Calu3 (cell line): ENCODE results near the gene LCN10. TPM values are rescaled to one million over a fixed set of nuclear protein-coding genes. Genes with fewer than 3 reads are reported as not detected.

Experiments
- BruUV-seq: library from RNA; stranded (reverse); fragments of 400-500 nt; replicated peaks from 2 replicates; lab custom pipeline; 2021; lab: Mats Ljungman, UMichigan
- CTCF ChIA-PET: fragments of 300-600 bp; sonication (Branson Sonifier 250); formaldehyde crosslinking; loops from one replicate; lab custom pipeline; 2022; ENCODE audit warnings: antibody characterized with exemption; lab: Charles Lee
- DNase-seq: peaks from one replicate; pipeline ENCODE4 v3.0.0; 2022
- H3K27ac Mint-ChIP-seq: one replicate; pipeline ENCODE4 v1.8.0; 2022; ENCODE audit warnings: mixed read lengths; ENCODE audit not compliant: unreplicated experiment
- H3K27me3 Mint-ChIP-seq: one replicate; pipeline ENCODE4 v1.8.0; 2022; ENCODE audit warnings: mixed read lengths; ENCODE audit not compliant: unreplicated experiment
- H3K36me3 Mint-ChIP-seq: one replicate; pipeline ENCODE4 v1.8.0; 2022; ENCODE audit warnings: mild to moderate bottlenecking, moderate library complexity, mixed read lengths; ENCODE audit not compliant: insufficient read depth, unreplicated experiment
- H3K4me1 Mint-ChIP-seq: one replicate; pipeline ENCODE4 v1.8.0; 2022; ENCODE audit warnings: mild to moderate bottlenecking, low read depth, mixed read lengths; ENCODE audit not compliant: unreplicated experiment
- H3K4me3 Mint-ChIP-seq: one replicate; pipeline ENCODE4 v1.8.0; 2022; ENCODE audit warnings: mild to moderate bottlenecking, low read depth, moderate library complexity, mixed read lengths; ENCODE audit not compliant: unreplicated experiment
- H3K9me3 Mint-ChIP-seq: one replicate; pipeline ENCODE4 v1.8.0; 2022; ENCODE audit warnings: low read depth, mixed read lengths; ENCODE audit not compliant: unreplicated experiment
- intact Hi-C: fragments of 100-400 bp; cut with micrococcal nuclease; formaldehyde crosslinking; loops from one replicate; pipeline ENCODE4 v1.10.0; 2022; ENCODE audit not compliant: unreplicated experiment
- total RNA-seq: library from RNA; stranded (reverse); gene quantifications from 2 replicates; pipeline ENCODE4 v1.2.3, GENCODE V29; 2022
- TF ChIP-seq, protein P1 (sequence below): fragments of 200-600 bp; IDR thresholded peaks from one replicate; pipeline ENCODE4 v1.8.0; 2022; ENCODE audit warnings: antibody characterized with exemption; ENCODE audit not compliant: unreplicated experiment

Gene LCN10
- total RNA-seq, 1 experiment from 2014 or later: 0.33 TPM

DNA sequence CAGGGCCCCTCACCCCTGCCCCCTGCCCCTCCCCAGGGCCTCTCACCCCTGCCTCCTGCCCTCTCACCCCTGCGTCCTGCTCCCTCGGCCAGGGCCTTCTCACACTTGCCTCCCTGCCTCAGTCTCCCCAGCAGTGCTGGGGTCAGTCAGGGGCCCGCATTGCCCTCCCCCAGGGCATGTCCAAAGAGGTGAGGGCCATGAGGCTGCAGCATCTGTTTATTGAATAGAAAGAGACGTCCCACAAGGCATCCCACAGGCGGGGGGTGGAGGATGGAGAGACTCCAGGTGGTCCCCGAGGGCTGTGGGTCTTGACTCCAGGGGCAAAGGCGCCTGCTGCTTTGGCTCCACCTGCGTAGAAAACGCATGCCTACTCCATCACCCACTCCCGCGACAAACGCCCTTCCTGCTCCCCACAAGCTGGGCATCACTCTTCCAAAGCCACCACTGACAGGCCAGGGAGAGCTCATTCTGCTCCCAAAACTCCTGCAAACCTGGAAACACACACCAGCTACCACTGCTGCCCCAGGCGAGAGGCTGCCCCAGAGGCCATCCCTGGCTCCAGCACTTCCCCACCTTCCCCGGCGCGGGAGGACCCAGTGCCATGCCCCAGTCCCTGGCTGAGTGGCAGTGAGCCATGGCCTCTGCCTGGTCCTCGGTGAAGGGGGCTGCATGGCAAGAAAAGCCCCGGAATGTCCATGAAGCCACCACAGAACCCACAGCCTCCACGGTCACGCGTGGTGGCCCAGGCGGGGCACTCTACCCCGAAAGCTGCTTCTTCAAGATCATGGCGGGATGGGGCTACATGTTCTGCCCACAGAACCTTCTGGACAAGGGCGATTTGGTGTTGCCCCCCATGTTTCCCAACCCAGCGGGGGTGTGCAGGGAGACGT, 16.9 kb upstream of the LCN10 start:
- no peaks in the 10 kb centered on the region for H3K9me3 Mint-ChIP-seq
- BruUV-seq: no TSS peak
- intact Hi-C loops: no loop called here
- DNase-seq: no peak
- TF ChIP-seq, protein P1, sequence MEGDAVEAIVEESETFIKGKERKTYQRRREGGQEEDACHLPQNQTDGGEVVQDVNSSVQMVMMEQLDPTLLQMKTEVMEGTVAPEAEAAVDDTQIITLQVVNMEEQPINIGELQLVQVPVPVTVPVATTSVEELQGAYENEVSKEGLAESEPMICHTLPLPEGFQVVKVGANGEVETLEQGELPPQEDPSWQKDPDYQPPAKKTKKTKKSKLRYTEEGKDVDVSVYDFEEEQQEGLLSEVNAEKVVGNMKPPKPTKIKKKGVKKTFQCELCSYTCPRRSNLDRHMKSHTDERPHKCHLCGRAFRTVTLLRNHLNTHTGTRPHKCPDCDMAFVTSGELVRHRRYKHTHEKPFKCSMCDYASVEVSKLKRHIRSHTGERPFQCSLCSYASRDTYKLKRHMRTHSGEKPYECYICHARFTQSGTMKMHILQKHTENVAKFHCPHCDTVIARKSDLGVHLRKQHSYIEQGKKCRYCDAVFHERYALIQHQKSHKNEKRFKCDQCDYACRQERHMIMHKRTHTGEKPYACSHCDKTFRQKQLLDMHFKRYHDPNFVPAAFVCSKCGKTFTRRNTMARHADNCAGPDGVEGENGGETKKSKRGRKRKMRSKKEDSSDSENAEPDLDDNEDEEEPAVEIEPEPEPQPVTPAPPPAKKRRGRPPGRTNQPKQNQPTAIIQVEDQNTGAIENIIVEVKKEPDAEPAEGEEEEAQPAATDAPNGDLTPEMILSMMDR: no peak
- H3K27ac Mint-ChIP-seq: no peak overlapping the region
- H3K27me3 Mint-ChIP-seq: peaks cover 23% of the 10 kb centered on the region
- H3K4me3 Mint-ChIP-seq: no peak overlapping the region
- CTCF ChIA-PET: no interaction called here
- no peaks in the 10 kb centered on the region for H3K36me3 Mint-ChIP-seq
- H3K4me1 Mint-ChIP-seq: no peaks in the 10 kb centered on the region

DNA sequence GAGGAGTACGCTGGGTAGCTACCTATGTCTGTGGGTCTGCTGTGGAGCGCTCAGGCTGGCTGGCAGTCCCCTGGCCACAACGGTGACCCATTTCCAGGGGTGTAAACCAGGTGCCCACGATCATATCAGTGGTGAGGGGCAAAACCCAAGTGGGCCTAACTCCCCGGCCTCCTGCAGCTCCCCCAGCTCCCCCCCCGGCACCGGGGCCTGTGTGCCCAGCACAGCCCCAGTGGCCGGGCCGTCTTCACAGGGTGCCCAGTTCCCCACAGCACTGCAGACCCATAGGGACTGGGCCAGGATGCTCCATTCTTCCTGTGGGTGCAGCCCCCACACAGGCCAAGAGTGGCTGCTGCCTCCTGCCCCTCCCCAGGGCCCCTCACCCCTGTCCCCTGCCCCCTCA, 16.3 kb upstream of the LCN10 start:
- no peak overlapping the region for H3K4me3 Mint-ChIP-seq
- no peaks in the 10 kb centered on the region for H3K9me3 Mint-ChIP-seq
- H3K27ac Mint-ChIP-seq: no peak overlapping the region
- CTCF ChIA-PET: no interaction called here
- H3K36me3 Mint-ChIP-seq: no peaks in the 10 kb centered on the region
- intact Hi-C loops: no loop called here
- H3K27me3 Mint-ChIP-seq: peaks cover 23% of the 10 kb centered on the region
- no TSS peak for BruUV-seq
- H3K4me1 Mint-ChIP-seq: no peaks in the 10 kb centered on the region
- TF ChIP-seq, protein P1: no peak
- no peak for DNase-seq

DNA sequence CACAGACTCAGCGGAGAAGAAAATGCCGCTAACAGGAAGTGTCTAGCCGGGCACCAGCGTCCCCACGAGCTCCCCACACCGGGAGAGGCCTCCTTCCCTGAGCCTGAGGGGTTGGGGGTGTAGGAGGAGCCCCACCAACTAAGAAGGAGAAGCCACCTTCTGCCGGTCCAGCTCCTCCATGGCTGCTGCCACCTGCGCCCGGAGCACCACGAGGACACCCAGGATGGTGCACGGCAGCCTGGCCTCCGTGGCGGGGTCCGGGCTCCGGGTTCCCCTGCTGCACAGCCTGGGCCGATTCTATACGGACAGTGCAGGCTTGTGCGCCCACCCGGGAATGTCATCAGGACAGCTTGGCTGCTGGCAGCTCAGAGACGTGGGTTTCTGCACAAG, 15.0 kb upstream of the LCN10 start:
- CTCF ChIA-PET: no interaction called here
- peaks cover under 1% of the 10 kb centered on the region for H3K9me3 Mint-ChIP-seq
- peaks cover 27% of the 10 kb centered on the region for H3K27me3 Mint-ChIP-seq
- TF ChIP-seq, protein P1: no peak
- H3K27ac Mint-ChIP-seq: no peak overlapping the region
- no TSS peak for BruUV-seq
- no peak for DNase-seq
- no peak overlapping the region for H3K4me3 Mint-ChIP-seq
- intact Hi-C loops: no loop called here
- no peaks in the 10 kb centered on the region for H3K4me1 Mint-ChIP-seq
- H3K36me3 Mint-ChIP-seq: no peaks in the 10 kb centered on the region

DNA sequence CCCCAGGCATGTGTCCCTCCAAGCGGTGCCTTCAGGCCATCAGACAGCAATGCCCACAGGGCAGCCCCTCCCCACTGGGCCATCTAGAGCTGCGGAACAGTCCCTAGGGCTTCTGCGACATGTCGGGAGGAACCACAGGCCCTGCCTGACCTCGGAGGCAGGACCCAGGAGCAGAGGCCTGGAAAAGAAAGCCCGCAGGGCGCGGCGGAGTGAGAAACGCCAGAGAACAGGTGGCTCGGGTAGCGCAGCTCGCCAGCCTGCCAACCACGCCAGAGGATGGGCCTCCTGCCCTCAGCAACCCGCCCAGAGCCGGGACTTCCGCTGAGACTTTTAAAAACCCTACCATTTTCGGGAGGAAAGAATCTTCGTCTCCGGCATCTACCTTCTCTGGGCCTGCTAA, 14.6 kb upstream of the LCN10 start:
- CTCF ChIA-PET: no interaction called here

More for the DNA sequence above, 14.6 kb upstream of the LCN10 start:
- TF ChIP-seq, protein P1: no peak
- peaks cover 31% of the 10 kb centered on the region for H3K27me3 Mint-ChIP-seq
- H3K4me1 Mint-ChIP-seq: no peaks in the 10 kb centered on the region
- intact Hi-C loops: no loop called here
- H3K27ac Mint-ChIP-seq: no peak overlapping the region
- H3K4me3 Mint-ChIP-seq: no peak overlapping the region
- no TSS peak for BruUV-seq
- no peak for DNase-seq
- H3K36me3 Mint-ChIP-seq: no peaks in the 10 kb centered on the region
- H3K9me3 Mint-ChIP-seq: peaks cover 4% of the 10 kb centered on the region
